ENCODE results near the gene TATDN3.

The TATDN3 gene

GRCh38 chr1:212782422-212783154 lies 9.1 kb upstream of the TATDN3 start (continued):
- TF ChIP-seq ZBTB20 (tag by site-specific recombination; IDR thresholded peaks at IDR 0.05) (no peak), YY1 (tag by site-specific recombination; IDR thresholded peaks at IDR 0.05) (no peak), ZNF26 (tag by site-specific recombination; IDR thresholded peaks at IDR 0.05) (no peak)

- no peak for TF ChIP-seq GLIS1 (tag by site-specific recombination; IDR thresholded peaks at IDR 0.05)
- no peak for TF ChIP-seq ZNF76 (tag by site-specific recombination; IDR thresholded peaks at IDR 0.05; ENCODE audit: borderline replicate concordance, low read depth)
- no peak for TF ChIP-seq ZNF707 (tag by site-specific recombination; IDR thresholded peaks at IDR 0.05)
- 0 out of 2 replicates have a peak, but pooled peaks have one; percentile 42 for TF ChIP-seq PRDM1 (tag by site-specific recombination; IDR thresholded peaks at IDR 0.05)
- TF ChIP-seq ZNF350 (tag by site-specific recombination; IDR thresholded peaks at IDR 0.05): no peak
- ChIA-PET CTCF (interaction anchor here (0.6 to 1.2 kb wide), 4 partner anchors 119 to 514 kb away, joined by 3 to 6 read pairs (median 4); no protein-coding TSS in a partner anchor), POLR2A (no interaction called here)
- Histone ChIP-seq H3K27ac (ENCODE audit: extremely low read depth, low read depth, low read length) (no peak overlapping the region), H3K9me3 (ENCODE audit: control insufficient read depth, insufficient read depth, low read depth, low read length) (no peaks in the 10 kb centered on the region), H3K4me1 (ENCODE audit: control insufficient read depth, insufficient read depth, low read length) (no peaks in the 10 kb centered on the region), H3K4me3 (ENCODE audit: low read depth, low read length) (no peak overlapping the region), H3K36me3 (ENCODE audit: control insufficient read depth in 2 of 2, insufficient read depth in 1 of 2, low read length in 2 of 2) (peaks cover 26 to 66% of the 10 kb centered on the region in 2 experiments)
These were observed 7.7 kb upstream of the TATDN3 start for GRCh38 chr1:212783976-212784375.

- H3K36me3 ChIP-seq (ENCODE audit: control insufficient read depth in 2 of 2, insufficient read depth in 1 of 2, low read length in 2 of 2): peaks cover 26 to 60% of the 10 kb centered on the region in 2 experiments
- H3K4me1 ChIP-seq (ENCODE audit: control insufficient read depth, insufficient read depth, low read length): no peaks in the 10 kb centered on the region
- ChIA-PET POLR2A (no interaction called here), CTCF (interaction anchor here (0.6 to 2.1 kb wide), 4 partner anchors 69 to 1105 kb away, joined by 3 to 9 read pairs (median 4); no protein-coding TSS in a partner anchor)
- no peaks in the 10 kb centered on the region for H3K9me3 ChIP-seq (ENCODE audit: control insufficient read depth, insufficient read depth, low read depth, low read length)
- no peak overlapping the region for H3K27ac ChIP-seq (ENCODE audit: extremely low read depth, low read depth, low read length)
- no peak overlapping the region for H3K4me3 ChIP-seq (ENCODE audit: low read depth, low read length)
- TF ChIP-seq PRDM1 (tag by site-specific recombination; IDR thresholded peaks at IDR 0.05): peak; percentile 86
- TF ChIP-seq ZNF132 (tag by site-specific recombination; IDR thresholded peaks at IDR 0.05; ENCODE audit: borderline replicate concordance): no peak
- peak; percentile 80 for TF ChIP-seq ZNF366 (tag by site-specific recombination; conservative IDR thresholded peaks at IDR 0.05)
These were observed 5.8 kb upstream of the TATDN3 start for GRCh38 chr1:212785871-212786270.

GRCh38 chr1:212791261-212791675 lies 426 bp upstream of the TATDN3 start:
- ChIA-PET POLR2A (interaction anchor here (0.5 to 2.0 kb wide), 9 partner anchors 11 to 183 kb away, joined by 3 to 14 read pairs (median 5); partner anchors contain the start of genes ATF3 and FLVCR1), CTCF (interaction anchor here (0.6 to 1.4 kb wide), 6 partner anchors 10 to 1267 kb away, joined by 3 to 7 read pairs (median 4); no protein-coding TSS in a partner anchor)
- TF ChIP-seq, protein P1, sequence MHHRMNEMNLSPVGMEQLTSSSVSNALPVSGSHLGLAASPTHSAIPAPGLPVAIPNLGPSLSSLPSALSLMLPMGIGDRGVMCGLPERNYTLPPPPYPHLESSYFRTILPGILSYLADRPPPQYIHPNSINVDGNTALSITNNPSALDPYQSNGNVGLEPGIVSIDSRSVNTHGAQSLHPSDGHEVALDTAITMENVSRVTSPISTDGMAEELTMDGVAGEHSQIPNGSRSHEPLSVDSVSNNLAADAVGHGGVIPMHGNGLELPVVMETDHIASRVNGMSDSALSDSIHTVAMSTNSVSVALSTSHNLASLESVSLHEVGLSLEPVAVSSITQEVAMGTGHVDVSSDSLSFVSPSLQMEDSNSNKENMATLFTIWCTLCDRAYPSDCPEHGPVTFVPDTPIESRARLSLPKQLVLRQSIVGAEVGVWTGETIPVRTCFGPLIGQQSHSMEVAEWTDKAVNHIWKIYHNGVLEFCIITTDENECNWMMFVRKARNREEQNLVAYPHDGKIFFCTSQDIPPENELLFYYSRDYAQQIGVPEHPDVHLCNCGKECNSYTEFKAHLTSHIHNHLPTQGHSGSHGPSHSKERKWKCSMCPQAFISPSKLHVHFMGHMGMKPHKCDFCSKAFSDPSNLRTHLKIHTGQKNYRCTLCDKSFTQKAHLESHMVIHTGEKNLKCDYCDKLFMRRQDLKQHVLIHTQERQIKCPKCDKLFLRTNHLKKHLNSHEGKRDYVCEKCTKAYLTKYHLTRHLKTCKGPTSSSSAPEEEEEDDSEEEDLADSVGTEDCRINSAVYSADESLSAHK (tag by site-specific recombination; IDR thresholded peaks at IDR 0.05): no peak
- peak; percentile 100 for TF ChIP-seq ZNF121 (tag by site-specific recombination; IDR thresholded peaks at IDR 0.05)
- Histone ChIP-seq H3K9me3 (ENCODE audit: control insufficient read depth, insufficient read depth, low read depth, low read length) (no peaks in the 10 kb centered on the region), H3K36me3 (ENCODE audit: control insufficient read depth in 2 of 2, insufficient read depth in 1 of 2, low read length in 2 of 2) (peaks cover 13 to 16% of the 10 kb centered on the region in 2 experiments; a peak in 2 of 3 replicates), H3K4me3 (ENCODE audit: low read depth, low read length) (peak overlapping the region; percentile 100), H3K4me1 (ENCODE audit: control insufficient read depth, insufficient read depth, low read length) (no peaks in the 10 kb centered on the region), H3K27ac (ENCODE audit: extremely low read depth, low read depth, low read length) (peak overlapping the region; percentile 44; the same call in 1 of the 2 replicates)

Measured in HEK293 (cell line).